K562 (cell line): ENCODE data around the gene TMED5.

ENCODE experiments used
- POLR2A ChIP-seq: fragments of 450-650 bp; conservative IDR thresholded peaks from 2 replicates; pipeline ENCODE4 v1.6.1; 2016
- STAT6 ChIP-seq: sonication (generic); formaldehyde crosslinking; IDR thresholded peaks from 2 replicates; pipeline ENCODE4 v1.8.1; 2023; ENCODE audit warnings: mild to moderate bottlenecking, missing genetic modification reagents
- ZBTB26 ChIP-seq: fragments of 450-650 bp; formaldehyde crosslinking; IDR thresholded peaks from 2 replicates; pipeline ENCODE4 v1.4.0; 2022; ENCODE audit warnings: missing genetic modification characterization
- ZBTB40 ChIP-seq, 2 experiments: fragments of 450-650 bp in 1 of 2; sonication (generic) in 1 of 2; formaldehyde crosslinking in 1 of 2; IDR thresholded peaks; 2 replicates each; pipeline versions ENCODE4 v1.7.1 to v1.9.0; 2016 to 2022; ENCODE audit warnings: inconsistent platforms in 1 of 2, mild to moderate bottlenecking in 1 of 2, missing genetic modification reagents in 1 of 2

- TF ChIP-seq POLR2A (no peak), STAT6 (no peak), ZBTB26 (CRISPR knock-in tag) (no peak), ZBTB40 (IDR thresholded peaks at IDR 0.05) (no peak), ZBTB40 (CRISPR knock-in tag; IDR thresholded peaks at IDR 0.05) (no peak)
Observed at GRCh38 chr1:93108335-93108734, 71.9 kb downstream of the TMED5 start.
